HepG2 (cell line): ENCODE results near the gene HECTD1. TPM values are rescaled to one million over a fixed set of nuclear protein-coding genes. Genes with fewer than 3 reads are reported as not detected.
A peak's percentile ranks its signal among the peaks of the same experiment; 100 is the strongest.

ENCODE experiments used
- BCL3 ChIP-seq: sonication (generic); formaldehyde crosslinking; IDR thresholded peaks from 2 replicates; pipeline ENCODE4 v1.5.1; 2020; ENCODE audit warnings: mild to moderate bottlenecking, missing genetic modification reagents, moderate library complexity
- ERF ChIP-seq: IDR thresholded peaks from 2 replicates; pipeline ENCODE4 v1.6.1; 2018; ENCODE audit warnings: missing biosample characterization, missing genetic modification reagents
- PRDM15 ChIP-seq: sonication (generic); formaldehyde crosslinking; IDR thresholded peaks from 2 replicates; pipeline ENCODE4 v1.4.0; 2020; ENCODE audit warnings: missing genetic modification reagents
- RCOR2 ChIP-seq: IDR thresholded peaks from 2 replicates; pipeline ENCODE4 v1.6.1; 2016; ENCODE audit warnings: missing biosample characterization, missing genetic modification reagents
- TBL1XR1 ChIP-seq: fragments of 150-350 bp; IDR thresholded peaks from 2 replicates; pipeline ENCODE4 v1.6.1; 2014; ENCODE audit warnings: borderline replicate concordance, low read length; ENCODE audit not compliant: partially characterized antibody
- TEAD3 ChIP-seq: optimal IDR thresholded peaks from 2 replicates; pipeline ENCODE3; 2016; ENCODE audit warnings: borderline replicate concordance
- TOPORS ChIP-seq: sonication (generic); formaldehyde crosslinking; IDR thresholded peaks from 2 replicates; pipeline ENCODE4 v1.8.0; 2023; ENCODE audit warnings: mild to moderate bottlenecking, missing genetic modification reagents
- ZMYM3 ChIP-seq: sonication (generic); formaldehyde crosslinking; IDR thresholded peaks from 2 replicates; pipeline ENCODE4 v1.5.1; 2020; ENCODE audit warnings: mild to moderate bottlenecking, missing genetic modification reagents
- ZNF530 ChIP-seq: sonication (generic); formaldehyde crosslinking; IDR thresholded peaks from 2 replicates; pipeline ENCODE4 v1.5.0; 2020; ENCODE audit warnings: low read depth, mild to moderate bottlenecking, missing genetic modification reagents
- polyA plus RNA-seq, 8 experiments: library from polyadenylated mRNA; depleted of rRNA in 3 of 8; stranded (reverse) in 7 of 8; unstranded in 1 of 8; fragments of >200 nt; fragmentation: Illumina TruSeq in 4 of 8; extraction: Trizol in 4 of 8; gene quantifications; 2 replicates each; pipeline versions ENCODE4 v1.2.1 to v1.2.3, GENCODE V29; 2011 to 2016; ENCODE audit warnings: low read depth in 4 of 8, missing spikeins in 1 of 8, mixed read lengths in 1 of 8; ENCODE audit not compliant: insufficient read depth in 1 of 8
- total RNA-seq, 5 experiments: library from RNA; depleted of rRNA; stranded (reverse); fragments of >200 nt; fragmentation: Illumina TruSeq; extraction: Trizol; gene quantifications; 2 replicates each; pipeline ENCODE4 v1.2.3, GENCODE V29; 2016; ENCODE audit warnings: low read depth in 1 of 5

Gene HECTD1
- total and polyA plus RNA-seq, 2 of the 13 experiments (the other 11 are each of a cell fraction or from before 2014, with no cell fraction given): 312 to 560 TPM

- no peak for TF ChIP-seq BCL3 (CRISPR knock-in tag)
- TF ChIP-seq PRDM15 (CRISPR knock-in tag): 0 out of 2 replicates have a peak, but pooled peaks have one; percentile 15
- TF ChIP-seq ZMYM3: peak; percentile 39; the same call in 1 of the 2 replicates
- TF ChIP-seq ZNF530: no peak
- no peak for TF ChIP-seq RCOR2 (CRISPR knock-in tag)
- TF ChIP-seq ERF (CRISPR knock-in tag): 0 out of 2 replicates have a peak, but pooled peaks have one; percentile 3
- TF ChIP-seq TBL1XR1: no peak
- TF ChIP-seq TOPORS (CRISPR knock-in tag): 0 out of 2 replicates have a peak, but pooled peaks have one; percentile 2
- peak; percentile 13 for TF ChIP-seq TEAD3 (CRISPR knock-in tag)
Measured at GRCh38 chr14:31196839-31197492, 10.6 kb downstream of the HECTD1 start (continued).
